ENCODE data around the gene NAGA.

NAGA gene

DNA sequence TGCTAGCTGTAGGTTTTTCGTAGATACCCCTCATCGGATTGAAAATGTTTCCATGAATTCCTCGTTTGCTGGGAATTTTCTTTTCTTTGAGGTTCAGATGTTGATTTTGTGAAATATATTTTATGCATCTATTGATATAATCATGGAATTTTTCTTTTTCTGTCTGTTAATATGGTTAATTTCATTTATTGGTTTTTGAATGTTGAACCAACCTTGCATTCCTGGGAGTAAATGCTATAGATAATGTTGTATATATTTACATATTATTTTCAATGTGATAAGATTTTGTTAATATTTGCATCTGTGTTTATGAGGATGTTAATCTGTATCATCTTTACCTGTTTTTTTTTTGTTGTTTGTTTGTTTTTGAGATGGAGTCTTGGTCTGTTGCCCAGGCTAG, 30.6 kb upstream of the NAGA start:
- no peak overlapping the region for H3K4me3 ChIP-seq (ENCODE audit: control insufficient read depth, low read depth, low read length)
- TF ChIP-seq, protein P1, sequence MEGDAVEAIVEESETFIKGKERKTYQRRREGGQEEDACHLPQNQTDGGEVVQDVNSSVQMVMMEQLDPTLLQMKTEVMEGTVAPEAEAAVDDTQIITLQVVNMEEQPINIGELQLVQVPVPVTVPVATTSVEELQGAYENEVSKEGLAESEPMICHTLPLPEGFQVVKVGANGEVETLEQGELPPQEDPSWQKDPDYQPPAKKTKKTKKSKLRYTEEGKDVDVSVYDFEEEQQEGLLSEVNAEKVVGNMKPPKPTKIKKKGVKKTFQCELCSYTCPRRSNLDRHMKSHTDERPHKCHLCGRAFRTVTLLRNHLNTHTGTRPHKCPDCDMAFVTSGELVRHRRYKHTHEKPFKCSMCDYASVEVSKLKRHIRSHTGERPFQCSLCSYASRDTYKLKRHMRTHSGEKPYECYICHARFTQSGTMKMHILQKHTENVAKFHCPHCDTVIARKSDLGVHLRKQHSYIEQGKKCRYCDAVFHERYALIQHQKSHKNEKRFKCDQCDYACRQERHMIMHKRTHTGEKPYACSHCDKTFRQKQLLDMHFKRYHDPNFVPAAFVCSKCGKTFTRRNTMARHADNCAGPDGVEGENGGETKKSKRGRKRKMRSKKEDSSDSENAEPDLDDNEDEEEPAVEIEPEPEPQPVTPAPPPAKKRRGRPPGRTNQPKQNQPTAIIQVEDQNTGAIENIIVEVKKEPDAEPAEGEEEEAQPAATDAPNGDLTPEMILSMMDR (IDR thresholded peaks at IDR 0.05; ENCODE audit: control insufficient read depth, insufficient read depth, low read depth, low read length, missing control alignments): no peak
- no peak for DNase-seq (ENCODE audit: low read depth)

DNA sequence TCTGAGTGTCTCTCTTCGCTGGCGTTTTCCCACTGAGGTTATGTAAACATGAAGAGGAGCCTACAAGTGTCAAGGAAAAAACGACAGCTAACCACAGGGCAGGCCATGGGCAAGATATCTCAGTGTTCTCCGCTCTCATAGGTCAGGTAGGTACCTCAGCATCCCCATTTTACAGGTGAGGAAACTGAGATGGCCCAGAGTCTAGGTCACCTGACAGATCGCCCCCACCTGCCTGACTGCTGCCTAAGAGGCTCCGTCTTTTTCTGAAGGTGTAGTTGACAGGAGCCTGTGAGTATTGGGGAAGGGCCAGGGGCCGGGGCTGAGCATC, 20.8 kb upstream of the NAGA start:
- H3K4me3 ChIP-seq (ENCODE audit: control insufficient read depth, low read depth, low read length): peak overlapping the region; percentile 77
- TF ChIP-seq, protein P1 (IDR thresholded peaks at IDR 0.05; ENCODE audit: control insufficient read depth, insufficient read depth, low read depth, low read length, missing control alignments): no peak
- no peak for DNase-seq (ENCODE audit: low read depth)

DNA sequence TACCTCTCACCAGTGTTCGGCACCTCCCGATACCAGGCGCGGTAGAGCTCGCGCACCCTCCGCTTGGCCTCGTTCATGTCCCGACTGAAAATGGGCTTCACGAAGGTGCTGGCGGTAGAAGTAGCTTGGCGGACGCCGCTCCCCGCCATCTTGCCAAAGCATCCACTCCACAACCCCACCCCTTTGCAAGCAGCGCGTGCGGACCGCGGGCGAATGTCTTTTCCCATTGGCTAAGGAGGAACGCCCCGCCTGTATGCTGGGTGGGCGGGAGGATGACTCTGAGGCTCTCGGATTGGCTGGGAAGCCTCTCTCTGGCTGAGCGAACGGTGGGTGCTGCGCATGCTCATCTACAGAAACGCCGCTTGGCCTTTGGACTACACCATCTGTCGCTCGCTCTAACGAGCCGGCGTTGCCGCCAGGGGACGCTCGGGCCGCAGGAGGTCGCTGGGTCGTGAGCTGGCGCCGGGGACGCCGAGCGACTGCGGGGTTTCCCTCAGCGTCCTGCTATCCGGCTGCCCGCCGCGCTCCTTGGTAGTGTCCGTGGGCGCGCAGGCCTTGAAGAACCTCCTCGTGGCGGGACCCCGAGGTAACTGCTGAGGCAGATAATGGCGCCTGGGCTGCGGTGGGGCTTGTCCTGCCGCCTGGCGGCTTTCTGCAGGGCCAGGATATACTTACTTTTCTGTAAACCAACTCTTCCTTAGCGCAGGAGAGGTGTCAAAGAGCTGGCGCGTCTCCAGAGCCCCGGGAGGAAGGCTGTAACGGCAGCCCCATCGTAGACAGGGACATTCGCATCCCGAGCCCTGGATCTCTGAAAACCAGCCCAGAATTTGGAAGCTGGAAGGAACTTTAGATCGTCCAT, 20.2 kb upstream of the NAGA start, which contains the start of gene NDUFA6:
TSS of gene NDUFA6 (minus strand) at position 177 of the 859 bp plus-strand sequence. CDS start at position 149, 28 bp downstream.
- peak within 1 kb of the TSS; percentile 77 for H3K4me3 ChIP-seq (ENCODE audit: control insufficient read depth, low read depth, low read length)
- TF ChIP-seq, protein P1 (IDR thresholded peaks at IDR 0.05; ENCODE audit: control insufficient read depth, insufficient read depth, low read depth, low read length, missing control alignments): peak; percentile 84
- DNase-seq (ENCODE audit: low read depth): peak; percentile 95

DNA sequence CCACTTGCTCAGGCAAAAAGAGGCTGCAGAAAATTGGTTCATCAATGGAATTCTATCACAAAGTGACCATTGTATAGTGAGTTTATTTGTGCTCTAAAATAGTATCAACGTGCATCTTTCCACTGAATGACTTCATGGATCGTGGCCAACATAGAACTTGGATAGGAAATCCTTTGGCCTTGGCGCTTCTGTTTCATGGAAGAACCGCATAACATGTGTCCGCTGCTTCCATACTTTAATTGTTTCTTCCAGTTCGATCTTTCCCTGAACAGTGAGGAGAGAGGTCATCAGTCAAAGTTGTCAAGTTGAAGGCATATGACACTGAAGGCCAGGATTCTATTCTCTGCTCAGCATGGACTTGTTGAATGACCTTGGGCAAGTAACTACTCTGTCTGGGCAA, 15.4 kb upstream of the NAGA start:
- no peak overlapping the region for H3K4me3 ChIP-seq (ENCODE audit: control insufficient read depth, low read depth, low read length)
- TF ChIP-seq, protein P1 (IDR thresholded peaks at IDR 0.05; ENCODE audit: control insufficient read depth, insufficient read depth, low read depth, low read length, missing control alignments): no peak

DNA sequence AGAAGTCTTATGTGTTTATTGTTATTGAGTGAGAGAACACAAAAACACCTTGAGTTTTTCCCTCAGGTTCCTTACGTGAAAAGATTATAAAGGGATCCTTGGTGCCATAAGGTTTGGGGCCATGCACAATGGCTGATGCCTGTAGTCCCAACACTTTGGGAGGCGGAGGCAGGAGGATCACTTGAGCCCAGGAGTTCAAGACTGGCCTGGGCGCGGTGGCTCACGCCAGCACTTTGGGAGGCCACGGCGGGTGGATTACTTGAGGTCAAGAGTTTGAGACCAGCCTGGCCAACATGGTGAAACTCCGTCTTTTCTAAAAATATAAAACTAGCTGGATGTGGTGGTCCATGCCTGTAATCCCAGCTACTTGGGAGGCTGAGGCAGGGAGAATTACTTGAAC, 14.3 kb upstream of the NAGA start:
- DNase-seq (ENCODE audit: low read depth): no peak
- TF ChIP-seq, protein P1 (IDR thresholded peaks at IDR 0.05; ENCODE audit: control insufficient read depth, insufficient read depth, low read depth, low read length, missing control alignments): no peak
- no peak overlapping the region for H3K4me3 ChIP-seq (ENCODE audit: control insufficient read depth, low read depth, low read length)

More for the DNA sequence above, 15.4 kb upstream of the NAGA start:
- no peak for DNase-seq (ENCODE audit: low read depth)

DNA sequence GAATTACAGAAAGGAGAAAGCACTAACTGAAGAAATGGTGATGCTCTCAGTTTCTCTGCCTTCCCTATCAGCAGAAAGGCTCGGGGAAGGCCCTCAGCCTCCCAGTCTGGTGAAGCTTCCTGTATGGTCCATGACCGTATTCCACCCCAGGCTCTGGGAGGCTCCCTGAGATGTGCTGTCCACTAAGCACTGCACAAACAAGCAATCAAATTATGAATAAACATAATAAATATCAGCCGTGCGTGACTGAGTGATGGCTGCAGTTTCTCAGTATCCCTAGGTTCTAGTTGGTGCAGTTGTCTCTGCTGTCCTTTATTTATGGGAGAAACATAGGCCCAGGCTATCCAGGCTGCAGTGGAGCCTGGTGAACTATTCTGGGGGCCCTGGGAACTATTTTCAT, 12.5 kb upstream of the NAGA start:
- H3K4me3 ChIP-seq (ENCODE audit: control insufficient read depth, low read depth, low read length): no peak overlapping the region
- TF ChIP-seq, protein P1 (IDR thresholded peaks at IDR 0.05; ENCODE audit: control insufficient read depth, insufficient read depth, low read depth, low read length, missing control alignments): no peak
- DNase-seq (ENCODE audit: low read depth): no peak

Data from AG09309 (cell line).